H9 (cell line): ENCODE results near the gene GNE. TPM values are rescaled to one million over a fixed set of nuclear protein-coding genes. Genes with fewer than 3 reads are reported as not detected.

ENCODE experiments used
- DNase-seq: peaks from one replicate; pipeline ENCODE4 v3.0.0-alpha.2; 2017
- H2AFZ ChIP-seq: one replicate; pipeline ENCODE4 v1.6.1; 2013; ENCODE audit warnings: mild to moderate bottlenecking, low read length, control low read depth, moderate library complexity
- H2AK5ac ChIP-seq: 2 replicates; pipeline ENCODE4 v1.6.1; 2013; ENCODE audit warnings: low read length, control low read depth, mixed read lengths; ENCODE audit not compliant: insufficient read length
- H2BK120ac ChIP-seq: one replicate; pipeline ENCODE4 v1.6.1; 2013; ENCODE audit warnings: low read depth, mild to moderate bottlenecking, low read length, control low read depth, inconsistent platforms; ENCODE audit not compliant: poor library complexity, severe bottlenecking
- H2BK12ac ChIP-seq: 2 replicates; pipeline ENCODE4 v1.6.1; 2013; ENCODE audit warnings: low read length, control low read depth, mixed read lengths, low read depth; ENCODE audit not compliant: insufficient read length
- H2BK15ac ChIP-seq: 2 replicates; pipeline ENCODE4 v1.6.1; 2013; ENCODE audit warnings: low read depth, low read length, control low read depth
- H2BK20ac ChIP-seq: one replicate; pipeline ENCODE4 v1.6.1; 2013; ENCODE audit warnings: low read depth, mild to moderate bottlenecking, low read length, control low read depth, inconsistent platforms; ENCODE audit not compliant: poor library complexity, severe bottlenecking
- H2BK5ac ChIP-seq: 2 replicates; pipeline ENCODE4 v1.6.1; 2013; ENCODE audit warnings: low read length, control low read depth, mixed read lengths; ENCODE audit not compliant: insufficient read length
- H3K14ac ChIP-seq: 2 replicates; pipeline ENCODE4 v1.6.1; 2013; ENCODE audit warnings: low read length, control low read depth; ENCODE audit not compliant: insufficient read depth
- H3K18ac ChIP-seq: 2 replicates; pipeline ENCODE4 v1.6.1; 2013; ENCODE audit warnings: low read depth, mild to moderate bottlenecking, mixed read lengths, low read length, control low read depth; ENCODE audit not compliant: insufficient read length
- H3K23ac ChIP-seq: 2 replicates; pipeline ENCODE4 v1.6.1; 2013; ENCODE audit warnings: low read length, control low read depth, mixed read lengths, low read depth; ENCODE audit not compliant: insufficient read length
- H3K23me2 ChIP-seq: 2 replicates; pipeline ENCODE4 v1.6.1; 2013; ENCODE audit warnings: low read depth, mild to moderate bottlenecking, mixed read lengths, low read length, control low read depth; ENCODE audit not compliant: insufficient read length, poor library complexity, severe bottlenecking
- H3K27ac ChIP-seq: 2 replicates; pipeline ENCODE4 v1.5.1; 2013; ENCODE audit warnings: low read length, control low read depth, mixed read lengths, low read depth; ENCODE audit not compliant: insufficient read length
- H3K27me3 ChIP-seq: 2 replicates; pipeline ENCODE4 v1.6.1; 2013; ENCODE audit warnings: low read length, control low read depth, inconsistent platforms; ENCODE audit not compliant: insufficient read depth
- H3K4ac ChIP-seq: 2 replicates; pipeline ENCODE4 v1.6.1; 2013; ENCODE audit warnings: low read depth, mild to moderate bottlenecking, control low read depth, inconsistent platforms, low read length, moderate library complexity
- H3K4me1 ChIP-seq: 2 replicates; pipeline ENCODE4 v1.6.1; 2013; ENCODE audit warnings: low read length, control low read depth, inconsistent platforms; ENCODE audit not compliant: insufficient read depth
- H3K4me2 ChIP-seq: 2 replicates; pipeline ENCODE4 v1.6.1; 2013; ENCODE audit warnings: low read length, control low read depth, mixed read lengths; ENCODE audit not compliant: insufficient read length, insufficient read depth
- H3K56ac ChIP-seq: 2 replicates; pipeline ENCODE4 v1.6.1; 2013; ENCODE audit warnings: low read depth, mild to moderate bottlenecking, mixed read lengths, low read length, control low read depth; ENCODE audit not compliant: insufficient read length
- H3K79me1 ChIP-seq: 2 replicates; pipeline ENCODE4 v1.6.1; 2013; ENCODE audit warnings: low read depth, mild to moderate bottlenecking, moderate library complexity, low read length, control low read depth, inconsistent platforms; ENCODE audit not compliant: insufficient read depth, poor library complexity, severe bottlenecking
- H3K79me2 ChIP-seq: 2 replicates; pipeline ENCODE4 v1.6.1; 2013; ENCODE audit warnings: low read length, control low read depth, inconsistent platforms; ENCODE audit not compliant: insufficient read depth
- H3K9ac ChIP-seq: 2 replicates; pipeline ENCODE4 v1.6.1; 2013; ENCODE audit warnings: low read length, control low read depth, mixed read lengths; ENCODE audit not compliant: insufficient read length; ENCODE audit errors: extremely low read depth
- H3K9me3 ChIP-seq: one replicate; pipeline ENCODE4 v1.6.1; 2013; ENCODE audit warnings: low read depth, low read length, inconsistent platforms; ENCODE audit not compliant: control insufficient read depth
- H3T11ph ChIP-seq: one replicate; pipeline ENCODE4 v1.6.1; 2013; ENCODE audit warnings: mild to moderate bottlenecking, low read length, control low read depth, inconsistent platforms
- H4K20me1 ChIP-seq: one replicate; pipeline ENCODE4 v1.6.1; 2013; ENCODE audit not compliant: control insufficient read depth, insufficient read length, insufficient read depth
- H4K5ac ChIP-seq: 2 replicates; pipeline ENCODE4 v1.6.1; 2013; ENCODE audit warnings: low read depth, mild to moderate bottlenecking, mixed read lengths, low read length, control low read depth; ENCODE audit not compliant: insufficient read length
- H4K8ac ChIP-seq: replicated peaks from 2 replicates; pipeline ENCODE4 v1.6.1; 2013; ENCODE audit warnings: low read length, control low read depth, mixed read lengths, low read depth; ENCODE audit not compliant: insufficient read length
- H4K91ac ChIP-seq: 2 replicates; pipeline ENCODE4 v1.6.1; 2013; ENCODE audit warnings: low read depth, mild to moderate bottlenecking, moderate library complexity, mixed read lengths, low read length, control low read depth; ENCODE audit not compliant: insufficient read length
- H3K27ac Mint-ChIP-seq, 3 experiments: 2 replicates in 2 of 3; 3 replicates in 1 of 3; pipeline ENCODE4 v1.8.0; 2020 to 2021; ENCODE audit warnings: mixed read lengths in 3 of 3, mild to moderate bottlenecking in 1 of 3, moderate library complexity in 1 of 3
- H3K27me3 Mint-ChIP-seq: 2 replicates; pipeline ENCODE4 v1.8.0; 2021; ENCODE audit warnings: low read depth, mild to moderate bottlenecking, moderate library complexity, mixed read lengths
- H3K36me3 Mint-ChIP-seq, 3 experiments: 2 replicates in 2 of 3; 3 replicates in 1 of 3; pipeline ENCODE4 v1.8.0; 2020 to 2021; ENCODE audit warnings: low read depth in 3 of 3, mixed read lengths in 3 of 3; ENCODE audit not compliant: insufficient read depth in 1 of 3
- H3K4me1 Mint-ChIP-seq, 2 experiments: 2 replicates each; pipeline ENCODE4 v1.8.0; 2020; ENCODE audit warnings: mixed read lengths in 2 of 2
- H3K4me3 Mint-ChIP-seq, 2 experiments: 2 replicates in 1 of 2; 3 replicates in 1 of 2; pipeline ENCODE4 v1.8.0; 2020 to 2021; ENCODE audit warnings: mild to moderate bottlenecking in 2 of 2, mixed read lengths in 2 of 2, moderate library complexity in 1 of 2
- H3K9me3 Mint-ChIP-seq, 2 experiments: 2 replicates in 1 of 2; 3 replicates in 1 of 2; pipeline ENCODE4 v1.8.0; 2020; ENCODE audit warnings: mild to moderate bottlenecking in 2 of 2, mixed read lengths in 2 of 2, moderate library complexity in 1 of 2
- CTCF ChIP-seq: fragments of 200-600 bp; sonication (generic); conservative IDR thresholded peaks from 3 replicates; pipeline ENCODE4 v1.8.0; 2021; ENCODE audit warnings: antibody characterized with exemption, mild to moderate bottlenecking
- WGBS: extraction: QIAGEN DNeasy Blood & Tissue Kit; methylation state at CpG from one replicate; pipeline ENCODE4 v1.1.7; 2013; ENCODE audit warnings: missing lambda C conversion rate, low lambda C conversion rate, mixed read lengths; ENCODE audit not compliant: insufficient read length; ENCODE audit errors: extremely low coverage; 5-methylcytosine and 5-hydroxymethylcytosine counted together
- total RNA-seq: library from RNA; stranded (reverse); gene quantifications from 2 replicates; pipeline ENCODE4 v1.2.1, GENCODE V29; 2021

The GNE gene
- total RNA-seq, 1 experiment from 2014 or later = 6.3 TPM

- no CpG with 5 or more reads among the region's 4 CpGs for WGBS
- H3K9ac ChIP-seq = no peak overlapping the region
- no peak overlapping the region for H3K27ac Mint-ChIP-seq
- no peak overlapping the region for H2AK5ac ChIP-seq
- H3K4me1 ChIP-seq = no peaks in the 10 kb centered on the region
- no peaks in the 10 kb centered on the region for H3K23me2 ChIP-seq
- no peak overlapping the region for H4K91ac ChIP-seq
- no peak overlapping the region for H2BK15ac ChIP-seq
- H3K4me1 Mint-ChIP-seq = no peaks in the 10 kb centered on the region
- no peak overlapping the region for H3K18ac ChIP-seq
- H2BK5ac ChIP-seq = no peak overlapping the region
- H2BK12ac ChIP-seq = no peak overlapping the region
- no peak for TF ChIP-seq CTCF
- H3K4me2 ChIP-seq = no peak overlapping the region
- H3K56ac ChIP-seq = no peak overlapping the region
- no peaks in the 10 kb centered on the region for H3K79me1 ChIP-seq
- H3K14ac ChIP-seq = no peak overlapping the region
- H3K27me3 ChIP-seq = no peaks in the 10 kb centered on the region
- no peak overlapping the region for H3T11ph ChIP-seq
- no peak overlapping the region for H2BK20ac ChIP-seq
- H3K79me2 ChIP-seq = no peaks in the 10 kb centered on the region
- H3K23ac ChIP-seq = no peak overlapping the region
- no peak overlapping the region for H3K27ac ChIP-seq
- no peaks in the 10 kb centered on the region for H3K9me3 Mint-ChIP-seq
- H3K27me3 Mint-ChIP-seq = no peaks in the 10 kb centered on the region
- no peak overlapping the region for H3K4me3 Mint-ChIP-seq
- H4K20me1 ChIP-seq = no peaks in the 10 kb centered on the region
- DNase-seq = no peak
- H2AFZ ChIP-seq = no peak overlapping the region
- no peak overlapping the region for H2BK120ac ChIP-seq
- no peaks in the 10 kb centered on the region for H3K36me3 Mint-ChIP-seq
- no peak overlapping the region for H4K8ac ChIP-seq
- H3K9me3 ChIP-seq = no peaks in the 10 kb centered on the region
- H4K5ac ChIP-seq = no peak overlapping the region
- no peak overlapping the region for H3K4ac ChIP-seq
These were observed 26.0 kb upstream of the GNE start for GRCh38 chr9:36284226-36284625.
